ENCODE data around the gene SLC38A10. TPM values are rescaled to one million over a fixed set of nuclear protein-coding genes. Genes with fewer than 3 reads are reported as not detected.

The SLC38A10 gene
- total RNA-seq (100 to 1,000 TPM in 1 of 6 donors, 10 to 100 TPM in 5; 72.8 to 119 (median 95.7) TPM), polyA plus RNA-seq (100 to 1,000 TPM; 138 to 190 TPM)

- intact Hi-C loops (cut with DNase I): loop anchor here in 1 of 3 donors (10.0 kb wide), 1 partner anchor 100 kb away; the partner anchor contains the start of gene BAHCC1
- no peaks in the 10 kb centered on the region for H3K9me3 ChIP-seq
- TF ChIP-seq CTCF (IDR thresholded peaks at IDR 0.05): no peak
- H3K4me3 ChIP-seq: peak within 1 kb of the TSS; percentile 73 to 93 (median 88)
- DNase-seq (peak; percentile 92 to 97 (median 94)), ATAC-seq (peak; percentile 86 to 92 (median 88)), FAIRE-seq (no peak)
- peak within 1 kb of the TSS; percentile 86 to 98 (median 93) for H3K27ac ChIP-seq
- H3K27me3 ChIP-seq: no peaks in the 10 kb centered on the region
- H3K36me3 ChIP-seq: no peaks in the 10 kb centered on the region
- 0 to 1% methylated on average over 45 to 59 of the region's 59 CpGs for WGBS, 2 donors
- peaks cover 0 to 15% (median 0%) of the 10 kb centered on the region in 3 donors for H3K4me1 ChIP-seq
Measured at GRCh38 chr17:81295031-81295675, at the start of gene SLC38A10. TSS of gene SLC38A10 (minus strand) at chr17:81295307. CDS start at chr17:81294921, 386 bp downstream.

DNA sequence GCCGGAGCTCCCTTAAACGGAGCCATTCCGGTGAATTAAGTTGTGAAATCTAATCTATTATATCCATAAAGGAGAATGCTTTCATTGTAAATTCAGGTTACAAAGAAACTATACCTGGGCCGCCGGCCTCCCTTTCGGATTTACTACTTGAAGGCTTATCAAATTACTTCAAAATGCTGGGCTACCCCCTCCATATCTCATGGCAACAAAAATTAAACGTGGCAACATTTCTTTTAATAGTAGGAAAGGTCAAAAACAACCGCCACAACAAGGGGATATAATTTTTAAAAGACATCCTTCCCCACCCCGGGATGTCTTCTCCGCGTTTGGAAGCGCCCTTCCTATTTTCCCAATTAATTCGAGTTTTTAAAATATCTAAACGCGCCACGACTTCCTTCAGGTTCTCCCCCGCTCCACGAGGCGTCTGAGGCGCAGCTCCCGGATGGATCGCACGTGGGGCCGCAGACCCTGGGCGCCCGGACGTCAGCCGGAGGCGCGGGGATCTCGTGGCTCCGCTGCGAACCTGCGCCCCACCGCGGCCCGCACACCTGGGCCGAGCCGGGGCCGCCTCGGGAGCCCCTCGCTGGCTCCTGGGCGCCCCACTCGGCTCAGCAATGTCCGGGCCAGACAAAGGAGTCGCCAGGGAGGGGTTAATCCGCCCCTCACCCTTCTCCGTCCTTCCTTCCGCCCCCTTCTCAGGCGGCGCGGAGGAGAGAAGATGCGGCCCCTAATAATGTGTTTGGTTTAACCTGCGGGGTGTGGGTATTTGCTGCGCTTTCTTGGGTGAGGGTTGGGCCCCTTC lies 47.4 kb upstream of the SLC38A10 start:
- FAIRE-seq (no peak), ATAC-seq (no peak), DNase-seq (peak in 4 of 6 donors; percentile 39 to 69 (median 48))
- 7 to 37% methylated on average over 48 to 55 of the region's 55 CpGs for WGBS, 2 donors
- H3K9me3 ChIP-seq: no peaks in the 10 kb centered on the region
- peak overlapping the region; percentile 76 to 86 (median 81) for H3K4me3 ChIP-seq
- no peak for TF ChIP-seq CTCF (IDR thresholded peaks at IDR 0.05)
- intact Hi-C loops (cut with DNase I): loop anchor here in 1 of 3 donors (1.0 kb wide), 1 partner anchor 55 kb away; no protein-coding TSS in a partner anchor
- no peaks in the 10 kb centered on the region for H3K27me3 ChIP-seq
- H3K4me1 ChIP-seq: peaks cover 13 to 40% (median 24%) of the 10 kb centered on the region in 3 donors
- peak overlapping the region; percentile 96 to 98 (median 97) for H3K27ac ChIP-seq
- no peaks in the 10 kb centered on the region for H3K36me3 ChIP-seq

GRCh38 chr17:81341516-81342268 lies 46.6 kb upstream of the SLC38A10 start:
- intact Hi-C loops (cut with DNase I): loop anchor here in 1 of 3 donors (1.0 kb wide), 1 partner anchor 56 kb away; no protein-coding TSS in a partner anchor
- peaks cover 21 to 39% (median 31%) of the 10 kb centered on the region in 3 donors for H3K4me1 ChIP-seq

More at GRCh38 chr17:81341516-81342268, 46.6 kb upstream of the SLC38A10 start:
- peak overlapping the region; percentile 26 to 86 (median 80) for H3K4me3 ChIP-seq
- ATAC-seq: no peak
- DNase-seq: peak in 4 of 6 donors; percentile 35 to 83 (median 66)
- peak overlapping the region; percentile 96 to 98 (median 97) for H3K27ac ChIP-seq
- no peak for FAIRE-seq
- no peak for TF ChIP-seq CTCF (IDR thresholded peaks at IDR 0.05)
- 15 to 34% methylated on average over 79 to 83 of the region's 83 CpGs for WGBS, 2 donors
- no peaks in the 10 kb centered on the region for H3K36me3 ChIP-seq
- no peaks in the 10 kb centered on the region for H3K27me3 ChIP-seq
- H3K9me3 ChIP-seq: no peaks in the 10 kb centered on the region
